PFSK-1 (cell line): Measurements from ENCODE around the gene MYO7B.

Source experiments
- FOXP2 ChIP-seq: optimal IDR thresholded peaks from 2 replicates; pipeline ENCODE3; 2011; ENCODE audit warnings: borderline replicate concordance, control low read depth, inconsistent platforms; ENCODE audit not compliant: insufficient read depth; ENCODE audit errors: extremely low read length, extremely low read depth
- POLR2AphosphoS5 ChIP-seq: IDR thresholded peaks from 2 replicates; pipeline ENCODE4 v1.6.1; 2012; ENCODE audit warnings: low read depth, mild to moderate bottlenecking, control low read depth, low read length, moderate library complexity
- SIN3A ChIP-seq: IDR thresholded peaks from 2 replicates; pipeline ENCODE4 v1.6.1; 2012; ENCODE audit warnings: mild to moderate bottlenecking, low read length, moderate library complexity, borderline replicate concordance; ENCODE audit not compliant: insufficient read depth
- TAF1 ChIP-seq: IDR thresholded peaks from 2 replicates; pipeline ENCODE4 v1.6.1; 2012; ENCODE audit warnings: low read length, control low read depth, borderline replicate concordance; ENCODE audit not compliant: insufficient read depth
- TF ChIP-seq, protein P1 (sequence below), 2 experiments: IDR thresholded peaks; 2 replicates each; pipeline versions ENCODE4 v1.6.1 to v1.8.0; 2011 to 2012; ENCODE audit warnings: low read depth in 2 of 2, low read length in 2 of 2, control low read depth in 1 of 2, inconsistent platforms in 1 of 2, mild to moderate bottlenecking in 1 of 2, moderate library complexity in 1 of 2; ENCODE audit not compliant: insufficient read depth in 1 of 2

Gene MYO7B

DNA sequence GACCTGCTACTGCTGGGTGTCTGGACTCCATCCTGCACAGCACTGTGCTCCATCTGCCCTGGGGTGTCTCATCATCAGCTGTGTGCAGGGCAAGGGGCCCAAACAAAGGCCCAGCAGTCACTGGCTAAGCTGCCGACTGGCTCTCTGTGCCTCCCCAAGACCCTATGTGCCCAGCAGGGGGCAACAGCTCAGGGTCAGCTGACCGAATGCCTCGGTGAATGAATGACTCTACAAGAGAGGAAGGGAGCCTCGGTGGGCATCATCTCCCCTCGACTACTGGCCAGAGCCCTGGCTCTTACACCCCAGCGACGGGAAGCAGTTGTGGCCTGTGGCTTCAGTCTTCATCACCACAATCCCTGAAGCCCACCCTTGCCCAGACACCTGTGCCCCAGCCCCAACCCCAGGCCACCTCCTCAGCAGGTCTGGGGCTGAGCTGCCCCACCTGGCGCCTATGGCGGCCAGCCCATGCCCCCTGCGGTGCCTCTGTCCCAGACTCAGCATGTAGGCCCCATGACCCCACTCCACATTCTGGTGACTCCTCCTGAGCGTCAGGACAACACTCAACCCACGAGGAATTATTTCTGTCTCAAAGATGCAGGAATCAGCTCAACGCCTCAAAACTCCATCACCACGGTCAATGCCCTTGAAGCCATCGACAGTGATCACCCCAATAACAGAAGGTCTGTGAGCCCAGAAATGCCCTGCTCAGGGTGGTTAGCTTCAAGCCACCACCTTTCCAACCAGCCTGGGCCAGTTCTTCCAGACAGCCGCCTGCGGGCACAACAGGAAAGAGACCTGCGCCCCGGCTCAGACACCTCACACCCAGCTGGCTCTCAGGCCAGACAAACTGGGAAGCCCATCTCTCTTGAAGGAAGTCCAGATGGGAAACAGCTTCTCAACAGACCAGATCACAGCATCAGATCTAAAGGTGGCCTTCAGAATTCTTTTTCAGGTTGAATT lies 108.9 kb downstream of the MYO7B start:
- TF ChIP-seq TAF1 = no peak
- no peak for TF ChIP-seq SIN3A
- TF ChIP-seq, protein P1, sequence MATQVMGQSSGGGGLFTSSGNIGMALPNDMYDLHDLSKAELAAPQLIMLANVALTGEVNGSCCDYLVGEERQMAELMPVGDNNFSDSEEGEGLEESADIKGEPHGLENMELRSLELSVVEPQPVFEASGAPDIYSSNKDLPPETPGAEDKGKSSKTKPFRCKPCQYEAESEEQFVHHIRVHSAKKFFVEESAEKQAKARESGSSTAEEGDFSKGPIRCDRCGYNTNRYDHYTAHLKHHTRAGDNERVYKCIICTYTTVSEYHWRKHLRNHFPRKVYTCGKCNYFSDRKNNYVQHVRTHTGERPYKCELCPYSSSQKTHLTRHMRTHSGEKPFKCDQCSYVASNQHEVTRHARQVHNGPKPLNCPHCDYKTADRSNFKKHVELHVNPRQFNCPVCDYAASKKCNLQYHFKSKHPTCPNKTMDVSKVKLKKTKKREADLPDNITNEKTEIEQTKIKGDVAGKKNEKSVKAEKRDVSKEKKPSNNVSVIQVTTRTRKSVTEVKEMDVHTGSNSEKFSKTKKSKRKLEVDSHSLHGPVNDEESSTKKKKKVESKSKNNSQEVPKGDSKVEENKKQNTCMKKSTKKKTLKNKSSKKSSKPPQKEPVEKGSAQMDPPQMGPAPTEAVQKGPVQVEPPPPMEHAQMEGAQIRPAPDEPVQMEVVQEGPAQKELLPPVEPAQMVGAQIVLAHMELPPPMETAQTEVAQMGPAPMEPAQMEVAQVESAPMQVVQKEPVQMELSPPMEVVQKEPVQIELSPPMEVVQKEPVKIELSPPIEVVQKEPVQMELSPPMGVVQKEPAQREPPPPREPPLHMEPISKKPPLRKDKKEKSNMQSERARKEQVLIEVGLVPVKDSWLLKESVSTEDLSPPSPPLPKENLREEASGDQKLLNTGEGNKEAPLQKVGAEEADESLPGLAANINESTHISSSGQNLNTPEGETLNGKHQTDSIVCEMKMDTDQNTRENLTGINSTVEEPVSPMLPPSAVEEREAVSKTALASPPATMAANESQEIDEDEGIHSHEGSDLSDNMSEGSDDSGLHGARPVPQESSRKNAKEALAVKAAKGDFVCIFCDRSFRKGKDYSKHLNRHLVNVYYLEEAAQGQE (IDR thresholded peaks at IDR 0.05; ENCODE audit: insufficient read depth in 1 of 2, low read depth in 2 of 2, low read length in 2 of 2) = no peak
- no peak for TF ChIP-seq POLR2AphosphoS5
- no peak for TF ChIP-seq FOXP2

DNA sequence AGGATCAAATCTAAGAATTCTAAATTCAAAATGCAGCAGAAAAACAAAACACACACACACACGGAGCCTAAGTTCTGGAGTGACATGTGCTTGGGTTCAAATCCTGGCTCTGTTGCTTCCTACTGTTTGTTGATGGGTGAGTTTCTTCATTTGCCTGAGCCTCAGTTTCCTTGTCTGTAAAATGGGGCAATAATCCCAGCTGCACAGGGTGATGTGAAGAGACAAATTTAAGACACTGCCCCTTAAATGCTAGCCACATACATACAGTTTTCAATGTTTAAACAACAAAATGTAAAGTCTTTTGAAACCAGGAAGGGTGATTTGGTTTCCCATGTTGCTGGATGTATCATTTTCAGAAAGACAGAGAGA lies 109.5 kb downstream of the MYO7B start:
- TF ChIP-seq, protein P1 (IDR thresholded peaks at IDR 0.05; ENCODE audit: insufficient read depth in 1 of 2, low read depth in 2 of 2, low read length in 2 of 2) = no peak
- TF ChIP-seq FOXP2 (no peak), TAF1 (no peak), POLR2AphosphoS5 (no peak), SIN3A (no peak)

DNA sequence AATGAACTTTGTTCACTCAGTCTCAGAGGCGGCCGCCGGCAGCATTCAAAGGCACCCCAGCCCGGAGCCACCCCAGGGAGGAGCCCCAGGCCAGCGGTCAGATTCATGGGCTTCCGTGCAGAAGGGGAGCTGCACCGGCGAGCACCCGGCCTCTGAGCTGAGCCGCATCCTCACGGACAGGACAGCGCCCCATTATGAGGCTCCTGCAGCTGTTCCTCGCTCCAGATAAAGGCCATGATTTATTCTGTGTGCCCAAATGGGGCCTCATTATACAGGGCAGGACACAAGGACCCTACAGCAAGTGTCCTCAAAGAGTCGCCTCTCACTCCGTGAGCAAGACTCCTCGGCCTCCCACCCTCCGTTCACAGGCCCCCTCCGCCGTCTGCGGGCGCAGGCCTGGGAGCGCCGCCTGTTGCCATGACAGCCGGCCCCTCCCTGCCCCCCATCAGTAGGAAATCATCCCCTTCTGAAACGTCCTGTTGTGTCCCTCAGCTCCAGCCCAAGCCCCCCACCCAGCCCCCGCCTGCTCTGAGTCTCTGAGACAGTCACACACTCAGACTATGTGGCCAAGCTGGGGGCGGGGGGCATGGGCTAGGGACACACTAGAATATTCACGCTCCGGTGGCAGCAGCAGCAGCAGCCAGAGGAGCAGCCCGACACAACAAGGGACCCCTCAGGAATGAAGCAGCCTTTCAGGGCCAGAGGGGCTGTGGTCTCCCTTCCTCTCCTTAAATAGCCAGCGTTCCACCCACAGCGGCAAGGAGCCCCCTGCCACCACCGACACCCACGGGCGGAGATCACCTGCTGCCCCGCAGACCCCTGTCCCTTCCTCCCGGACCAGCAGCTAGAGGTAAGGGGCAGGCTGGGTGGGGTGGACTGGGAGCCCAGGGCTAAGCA lies 110.2 kb downstream of the MYO7B start, which contains the start of gene GPR17:
Gene GPR17 (plus strand): TSS at position 759 of the 897 bp plus-strand sequence. CDS start 4,583 bp downstream, outside the sequence.
- TF ChIP-seq FOXP2 = no peak
- TF ChIP-seq, protein P1 (IDR thresholded peaks at IDR 0.05; ENCODE audit: insufficient read depth in 1 of 2, low read depth in 2 of 2, low read length in 2 of 2) = no peak
- no peak for TF ChIP-seq POLR2AphosphoS5
- no peak for TF ChIP-seq SIN3A
- no peak for TF ChIP-seq TAF1

DNA sequence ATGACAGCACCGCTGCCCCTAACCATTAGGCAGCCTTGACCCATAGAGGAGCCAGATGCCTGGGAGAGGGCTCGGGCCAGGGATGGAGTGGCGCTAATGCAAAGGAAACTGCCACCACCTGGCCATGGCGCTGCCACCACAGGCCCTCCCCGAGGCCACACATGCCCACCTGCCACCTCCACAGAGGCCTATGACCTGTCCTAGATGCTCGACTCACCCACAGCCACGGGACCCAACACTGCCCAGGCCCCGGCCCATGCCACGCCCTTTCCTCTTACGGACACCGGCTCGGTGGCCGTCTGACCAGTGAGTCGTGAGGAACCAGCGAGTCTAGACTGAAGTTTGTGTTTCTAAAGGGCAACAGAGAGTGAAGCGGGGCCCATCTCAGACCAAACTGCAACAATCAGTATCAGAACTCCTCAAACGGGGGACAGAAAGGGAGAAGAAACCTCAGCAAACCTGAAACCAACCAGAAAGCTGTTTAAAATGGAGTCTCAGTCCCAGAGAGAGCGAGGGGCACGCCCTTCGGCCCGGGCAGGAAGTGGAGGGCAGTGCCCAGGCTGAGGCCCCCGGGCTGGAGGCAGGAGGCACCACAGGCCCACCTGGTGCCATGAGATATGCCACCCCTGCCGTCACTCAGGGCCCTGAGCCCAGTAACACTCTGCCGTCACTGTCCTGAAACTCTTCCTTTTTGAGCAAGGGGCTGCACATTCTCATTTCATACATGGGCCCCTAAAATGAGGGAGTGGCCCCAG lies 111.2 kb downstream of the MYO7B start:
- TF ChIP-seq FOXP2 (no peak), SIN3A (no peak), POLR2AphosphoS5 (no peak)
